GM21447 (cell line): ENCODE measurements around the gene KIF16B.
"Not testable (repeated sequence)": the region's sequence is repeated elsewhere in the genome, so short reads cannot be mapped to it uniquely, and the experiment has no call there.

Experiments used
- ATAC-seq: cut with Tn5 transposase; IDR thresholded peaks from one replicate; pipeline ENCODE4 v1.9.1; 2021; ENCODE audit not compliant: unreplicated experiment

KIF16B gene

GRCh38 chr20:16270314-16270931 lies 302.8 kb downstream of the KIF16B start:
- ATAC-seq, result no peak

DNA sequence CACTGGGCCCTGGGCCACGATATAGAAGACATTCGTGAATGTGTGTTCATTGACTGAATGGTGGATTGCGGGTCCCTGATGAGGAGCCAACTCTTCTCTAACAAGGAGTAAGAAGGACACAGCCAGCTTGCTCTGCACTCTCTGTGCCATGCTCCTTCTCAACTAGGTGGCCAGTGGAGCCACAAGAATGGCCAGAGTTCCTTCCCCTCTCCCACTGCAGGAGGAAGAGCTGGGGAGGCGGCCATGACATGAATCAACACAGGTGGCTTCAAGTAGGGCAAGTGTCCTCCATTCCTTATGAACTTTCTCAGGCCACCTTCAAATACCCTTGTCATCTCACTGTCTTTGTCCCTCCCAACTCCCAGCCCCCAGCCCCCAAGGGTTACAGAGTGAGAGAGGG lies 305.7 kb downstream of the KIF16B start:
- no peak for ATAC-seq

DNA sequence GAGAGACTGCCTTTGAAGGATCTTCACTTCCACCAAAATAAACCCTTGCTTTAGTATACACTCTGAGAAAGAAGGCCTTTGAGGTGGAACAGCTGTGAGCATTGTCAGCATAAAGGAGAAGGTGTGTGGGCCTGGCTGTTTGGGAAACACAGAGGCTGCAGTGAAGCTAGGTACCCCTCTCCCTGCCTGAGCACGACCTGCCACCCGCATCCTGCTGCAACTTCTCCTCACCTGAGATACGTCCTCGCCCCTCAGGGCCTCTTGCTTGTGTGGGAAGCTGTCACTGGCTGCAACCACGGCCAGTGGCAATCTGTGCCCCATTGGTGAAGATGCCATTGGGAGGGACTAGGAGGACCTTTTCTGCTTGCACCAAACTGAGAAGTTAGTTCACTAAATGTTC lies 307.9 kb downstream of the KIF16B start:
- ATAC-seq, result no peak

DNA sequence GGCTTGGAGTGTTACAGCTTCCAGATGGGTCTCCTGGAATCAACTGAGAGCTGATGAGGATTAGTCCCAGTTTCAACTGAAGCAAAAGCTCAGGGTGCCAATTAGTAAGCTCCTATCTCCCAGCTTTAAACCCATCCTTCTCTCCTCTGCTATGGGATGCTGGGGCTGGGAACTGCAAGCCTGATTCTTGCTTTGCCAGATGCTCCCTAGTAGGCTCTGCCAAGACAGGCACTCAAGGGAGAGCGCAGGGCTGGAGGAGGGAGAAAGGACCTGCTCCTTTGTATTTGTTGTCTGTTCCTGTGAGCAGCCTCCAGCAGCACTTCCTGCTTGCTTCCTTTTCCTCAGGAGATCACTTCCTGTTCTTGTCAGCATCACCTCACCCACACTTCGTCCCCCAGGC lies 309.7 kb downstream of the KIF16B start:
- ATAC-seq, result no peak

- ATAC-seq, result no peak
Measured at GRCh38 chr20:16262594-16262993, 310.7 kb downstream of the KIF16B start.

DNA sequence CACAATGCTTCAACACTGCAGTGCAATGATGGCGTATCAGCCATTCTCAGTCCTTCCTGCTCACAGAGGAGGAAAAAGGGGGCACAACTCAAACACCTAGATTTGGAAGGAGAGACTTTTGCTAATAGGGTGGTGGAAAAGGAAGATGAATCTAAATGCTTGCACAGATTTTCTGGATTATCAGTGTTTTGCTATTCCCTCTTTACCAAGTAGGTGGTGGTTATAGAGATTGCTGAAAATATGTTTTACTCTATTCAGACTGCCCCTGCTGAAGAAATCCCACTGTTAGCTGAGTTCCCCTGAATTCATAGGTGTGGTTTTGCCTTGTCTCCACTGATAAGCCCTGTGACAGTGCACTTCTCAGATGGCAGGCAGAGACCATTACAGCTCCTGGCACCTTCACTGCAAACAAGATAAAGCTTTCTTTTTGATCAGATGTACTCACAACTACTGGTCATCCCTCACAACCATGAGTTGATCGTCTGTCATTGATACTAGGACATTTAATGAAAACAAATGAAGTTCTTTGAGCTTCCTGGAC lies 311.4 kb downstream of the KIF16B start:
- no peak for ATAC-seq

GRCh38 chr20:16260911-16261310 lies 312.3 kb downstream of the KIF16B start:
- no peak for ATAC-seq

DNA sequence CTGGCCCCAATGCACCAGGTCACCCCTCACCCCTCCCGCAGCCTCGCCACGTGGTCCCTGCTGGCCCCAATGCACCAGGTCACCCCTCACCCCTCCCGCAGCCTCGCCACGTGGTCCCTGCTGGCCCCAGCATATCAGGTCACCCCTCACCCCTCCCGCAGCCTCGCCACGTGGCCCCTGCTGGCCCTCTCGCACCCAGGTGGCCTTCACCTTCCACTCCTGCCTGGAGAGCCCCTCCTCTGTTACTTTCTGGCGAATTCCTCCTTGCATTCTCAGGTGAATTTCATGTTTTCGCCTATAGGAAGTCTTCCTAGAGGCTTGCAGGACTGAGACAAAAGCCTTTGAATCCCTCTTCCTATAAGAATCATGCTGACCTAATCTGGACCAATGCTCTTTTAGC lies 313.1 kb downstream of the KIF16B start:
- ATAC-seq, result not testable (repeated sequence)

GRCh38 chr20:16258766-16259165 lies 314.5 kb downstream of the KIF16B start:
- ATAC-seq, result no peak

DNA sequence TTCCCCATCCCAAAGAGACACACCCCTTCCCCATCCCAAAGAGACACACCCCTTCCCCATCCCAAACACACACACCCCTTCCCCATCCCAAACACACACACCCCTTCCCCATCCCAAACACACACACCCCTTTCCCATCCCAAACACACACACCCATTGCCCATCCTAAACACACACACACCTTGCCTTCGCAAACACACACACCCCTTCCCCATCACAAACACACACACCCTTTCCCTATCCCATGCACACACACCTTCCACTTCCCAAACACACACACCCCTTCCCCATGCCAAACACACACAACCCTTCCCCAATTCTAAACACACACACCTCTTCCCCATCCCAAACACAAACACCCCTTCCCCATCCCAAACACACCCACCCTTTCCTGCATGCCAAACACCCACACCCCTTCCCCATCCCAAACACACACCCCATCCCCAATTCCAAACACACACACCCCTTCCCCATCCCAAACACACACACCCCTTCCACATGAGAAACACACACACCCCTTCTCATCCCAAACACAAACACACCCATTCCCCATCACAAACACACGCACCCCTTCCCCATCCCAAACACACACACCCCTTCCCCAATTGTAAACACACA lies 315.3 kb downstream of the KIF16B start:
- no peak for ATAC-seq

GRCh38 chr20:16257021-16257420 lies 316.2 kb downstream of the KIF16B start:
- ATAC-seq, result no peak

- ATAC-seq, result no peak
Measured at GRCh38 chr20:16246870-16247269, 326.4 kb downstream of the KIF16B start.

GRCh38 chr20:16246291-16246690 lies 327.0 kb downstream of the KIF16B start:
- ATAC-seq, result no peak

- no peak for ATAC-seq
Measured at GRCh38 chr20:16245879-16246278, 327.4 kb downstream of the KIF16B start.

DNA sequence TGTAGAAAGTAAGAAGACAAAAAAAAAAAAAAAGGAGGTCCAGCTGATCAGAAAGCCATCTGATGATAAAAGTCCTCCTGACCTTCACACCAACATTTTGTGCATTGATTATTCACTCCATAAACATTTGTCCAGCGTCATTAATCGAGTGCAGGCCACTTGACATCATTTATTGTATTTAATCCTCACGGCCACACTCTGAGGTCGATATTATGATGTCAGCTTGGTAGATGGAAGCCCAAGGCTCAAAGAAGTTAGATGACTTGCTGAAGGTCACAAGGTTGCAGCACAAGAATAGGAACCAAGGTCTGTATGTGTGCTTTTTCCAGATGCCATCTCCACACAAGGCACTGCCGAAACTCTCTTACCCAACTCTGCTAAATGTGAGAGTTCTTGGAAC lies 328.4 kb downstream of the KIF16B start:
- no peak for ATAC-seq

DNA sequence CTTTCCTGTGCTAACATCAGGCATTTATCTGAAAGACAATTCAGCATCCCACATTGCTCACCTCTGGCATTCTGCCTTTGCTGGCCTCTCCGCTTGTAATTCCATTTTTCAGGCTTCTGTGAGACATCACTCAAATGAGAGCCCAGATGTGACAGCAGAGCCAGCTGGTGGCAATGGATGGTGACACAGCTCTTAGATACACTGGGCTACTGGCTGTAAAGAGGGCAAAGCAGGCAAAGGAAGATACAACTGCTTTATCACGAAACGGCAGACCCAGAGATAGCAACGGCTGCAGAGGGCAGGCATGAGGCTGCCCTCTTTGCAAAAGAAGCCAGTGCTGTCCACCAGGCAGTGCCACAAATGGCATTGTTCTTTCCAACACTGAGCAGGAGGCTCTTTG lies 329.8 kb downstream of the KIF16B start:
- no peak for ATAC-seq

DNA sequence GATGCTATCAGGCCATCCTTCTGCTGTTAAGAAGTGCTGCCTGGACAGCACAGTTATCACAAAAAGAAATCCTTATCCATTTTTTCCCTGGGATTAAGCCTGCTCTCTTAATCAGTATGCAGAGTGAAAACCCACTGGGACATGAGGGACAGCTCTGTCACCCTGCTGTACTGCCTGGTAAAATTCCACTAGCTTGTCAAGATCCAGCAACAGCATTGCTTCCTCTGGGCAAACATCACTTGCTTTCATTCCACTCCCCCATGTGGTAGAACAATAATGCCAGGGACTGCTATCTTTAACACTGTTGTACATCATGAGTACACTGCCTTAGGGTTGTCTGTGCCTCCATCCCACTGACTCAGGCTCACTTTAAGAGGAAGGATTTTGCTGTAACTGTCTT lies 331.3 kb downstream of the KIF16B start:
- no peak for ATAC-seq

GRCh38 chr20:16240355-16240754 lies 332.9 kb downstream of the KIF16B start:
- ATAC-seq, result no peak

DNA sequence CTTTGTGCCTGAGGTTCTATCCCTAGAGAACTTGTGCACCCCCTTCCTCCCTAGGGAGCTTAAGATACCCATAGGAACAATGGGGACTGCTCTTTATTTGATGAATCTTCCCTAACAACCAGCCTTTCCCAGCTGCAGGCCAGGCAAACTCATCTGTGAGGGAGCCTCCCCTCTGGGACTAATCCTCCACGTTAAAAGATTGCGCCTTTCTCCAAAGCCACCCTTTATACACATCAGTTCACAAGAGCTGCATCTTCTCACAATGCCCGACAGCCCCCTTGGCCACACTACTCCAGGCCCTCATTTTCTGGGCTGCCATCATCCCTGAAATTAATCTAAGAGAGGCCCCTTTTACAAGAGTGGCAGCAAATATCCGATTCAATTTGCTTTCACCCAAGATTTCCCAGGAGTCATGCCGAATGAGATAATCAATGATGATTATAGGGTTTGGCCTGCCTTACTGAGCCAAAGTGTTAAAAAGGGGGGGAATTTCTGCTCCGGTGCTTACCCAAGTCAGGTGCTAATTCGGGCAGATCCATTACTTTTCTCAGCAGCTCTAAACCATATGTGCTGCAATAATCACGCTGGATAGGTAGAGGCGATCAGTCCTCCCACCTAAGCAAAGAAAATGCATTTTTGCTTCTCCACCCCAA lies 336.5 kb downstream of the KIF16B start:
- no peak for ATAC-seq

- ATAC-seq, result no peak
Measured at GRCh38 chr20:16230402-16230801, 342.8 kb downstream of the KIF16B start.

DNA sequence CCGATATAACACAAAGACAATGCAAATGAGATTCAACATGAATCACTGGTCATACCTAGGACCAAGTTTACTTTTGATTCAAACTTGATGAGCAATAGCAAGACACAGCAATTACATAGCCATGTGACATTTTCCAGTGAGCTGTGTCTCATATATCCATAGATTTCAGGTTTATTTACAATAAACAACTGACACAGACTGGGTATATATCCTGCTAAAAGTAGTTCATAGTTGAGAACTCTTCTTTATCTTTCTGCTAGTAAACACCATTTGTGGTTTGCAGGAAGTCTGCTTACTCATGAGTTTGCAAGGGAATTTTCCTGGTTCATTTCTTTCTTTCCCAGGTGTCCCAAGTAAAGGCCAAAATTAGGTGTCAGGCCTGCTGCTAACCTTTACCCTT lies 343.4 kb downstream of the KIF16B start:
- ATAC-seq, result no peak

DNA sequence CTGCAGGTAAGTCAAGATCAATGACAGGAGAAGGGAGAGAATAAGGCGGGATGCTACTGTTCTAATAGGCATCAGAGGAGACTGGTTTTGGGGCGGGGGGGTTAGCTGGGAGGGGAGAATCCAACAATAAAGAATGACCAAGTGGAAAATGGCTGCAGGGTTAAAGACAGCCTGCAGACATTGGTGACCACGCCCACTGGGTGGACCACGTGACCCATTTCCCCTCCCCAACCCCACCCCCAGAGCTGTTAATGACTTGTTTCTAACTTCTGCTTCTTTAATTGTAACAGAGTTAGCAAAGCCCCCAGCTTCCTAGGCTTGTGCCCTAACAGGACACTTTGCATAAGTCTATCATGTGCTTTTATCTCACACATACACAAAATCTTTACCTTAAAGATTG lies 344.5 kb downstream of the KIF16B start:
- no peak for ATAC-seq
